Stimulated activated CD8-positive, alpha-beta memory T cell treated with anti-CD3 and anti-CD28 coated beads, Interleukin-7, amount 100 ng/mL, for 1 hour (primary cell): Measurements from ENCODE around the gene CHI3L1.

Experiments
- DNase-seq, 2 donors: peaks; one replicate each; pipeline ENCODE4 v3.0.0-alpha.2; 2020; ENCODE audit warnings: low read depth in 2 of 2

CHI3L1 gene

GRCh38 chr1:203206129-203206687, 19.7 kb upstream of the CHI3L1 start:
- no peak for DNase-seq

GRCh38 chr1:203204756-203205155, 18.3 kb upstream of the CHI3L1 start:
- DNase-seq, result no peak

- DNase-seq, result no peak
These were observed 16.1 kb upstream of the CHI3L1 start for GRCh38 chr1:203202431-203203245.

DNA sequence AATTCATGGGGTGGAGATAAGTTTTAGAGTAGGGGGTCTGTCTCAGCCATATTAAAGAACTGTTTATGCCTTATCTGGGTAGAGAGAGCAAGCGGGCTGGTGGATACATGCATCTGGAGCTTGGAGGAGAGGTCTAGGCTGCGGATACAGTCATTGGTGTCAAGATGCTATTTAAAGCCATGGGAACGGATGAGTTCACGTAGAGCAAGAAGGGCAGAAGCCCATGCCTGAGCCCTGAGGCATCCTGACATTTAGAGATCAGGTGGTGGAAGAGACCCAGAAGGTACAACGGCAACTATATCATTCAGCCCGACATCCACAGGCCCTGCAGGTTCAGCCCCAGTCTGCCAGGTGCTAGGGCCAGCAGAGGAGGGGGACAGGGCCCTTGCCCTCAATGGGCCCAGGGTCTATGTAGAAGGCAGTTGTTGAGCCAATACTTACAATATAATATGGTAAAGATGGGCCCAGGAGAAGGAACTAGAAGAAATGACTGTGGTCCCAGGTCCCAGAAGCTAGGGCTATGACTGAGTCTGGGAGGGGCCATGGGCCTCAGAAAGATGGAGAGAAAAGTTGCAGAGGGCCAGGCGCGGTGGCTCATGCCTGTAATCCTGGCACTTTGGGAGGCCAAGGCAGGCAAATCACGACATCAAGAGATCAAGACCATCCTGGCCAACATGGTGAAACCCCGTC, 15.2 kb upstream of the CHI3L1 start:
- DNase-seq, result no peak

- DNase-seq, result no peak
These were observed 14.4 kb upstream of the CHI3L1 start for GRCh38 chr1:203200916-203201315.

- no peak for DNase-seq
These were observed 13.5 kb upstream of the CHI3L1 start for GRCh38 chr1:203199816-203200571.

GRCh38 chr1:203199481-203199815, 12.9 kb upstream of the CHI3L1 start:
- no peak for DNase-seq

- DNase-seq, result no peak
These were observed 12.5 kb upstream of the CHI3L1 start for GRCh38 chr1:203199002-203199401.

GRCh38 chr1:203197625-203198024, 11.1 kb upstream of the CHI3L1 start:
- no peak for DNase-seq

DNA sequence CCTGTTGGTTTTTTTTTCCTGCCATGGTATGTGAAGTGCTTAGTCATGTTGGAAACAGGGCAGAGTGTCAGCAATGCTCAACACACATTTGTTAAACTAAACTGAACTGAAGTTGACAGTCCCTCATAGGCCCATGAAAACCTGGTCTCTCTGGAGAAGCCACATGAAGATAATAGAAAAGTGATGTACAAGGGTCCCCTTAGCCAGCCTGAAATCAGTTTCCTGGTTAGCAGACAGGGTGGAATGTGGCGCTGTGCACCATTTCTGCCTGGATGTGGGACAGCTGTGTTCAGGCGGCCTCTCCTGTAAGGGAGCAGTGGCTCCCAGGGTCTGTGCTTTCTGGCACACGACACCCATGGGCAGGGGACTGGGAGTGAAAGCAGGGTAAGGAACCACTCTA, 9.9 kb upstream of the CHI3L1 start:
- no peak for DNase-seq

GRCh38 chr1:203190949-203191348, 4.4 kb upstream of the CHI3L1 start:
- no peak for DNase-seq

- DNase-seq, result no peak
These were observed 3.4 kb upstream of the CHI3L1 start for GRCh38 chr1:203189951-203190352.

DNA sequence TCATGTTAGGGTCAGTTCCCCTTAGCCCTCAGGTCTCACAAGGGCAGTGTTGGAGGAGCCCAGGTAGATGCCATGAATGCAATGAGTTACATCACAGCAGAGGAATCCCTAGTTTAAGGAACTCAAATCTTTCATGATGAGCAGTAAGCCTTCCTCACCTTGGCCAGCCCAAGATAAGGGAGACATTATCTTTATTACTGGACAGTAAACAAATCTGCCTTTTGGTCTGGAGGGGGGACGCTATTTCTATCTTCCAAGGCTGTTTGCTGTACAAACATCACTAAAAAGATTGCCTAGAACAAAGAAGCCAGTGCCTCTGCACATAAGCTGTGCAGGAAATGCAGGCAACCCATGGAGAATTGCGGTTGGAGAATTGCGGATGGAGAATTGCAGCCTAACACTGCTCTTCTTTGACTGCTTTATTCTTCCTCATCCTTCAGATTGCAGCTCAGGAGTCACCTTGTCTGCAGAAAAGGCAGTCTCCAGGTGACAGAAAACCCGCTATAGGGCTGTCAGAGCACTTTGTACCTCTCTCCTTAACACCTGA, 2.3 kb upstream of the CHI3L1 start:
- no peak for DNase-seq

DNA sequence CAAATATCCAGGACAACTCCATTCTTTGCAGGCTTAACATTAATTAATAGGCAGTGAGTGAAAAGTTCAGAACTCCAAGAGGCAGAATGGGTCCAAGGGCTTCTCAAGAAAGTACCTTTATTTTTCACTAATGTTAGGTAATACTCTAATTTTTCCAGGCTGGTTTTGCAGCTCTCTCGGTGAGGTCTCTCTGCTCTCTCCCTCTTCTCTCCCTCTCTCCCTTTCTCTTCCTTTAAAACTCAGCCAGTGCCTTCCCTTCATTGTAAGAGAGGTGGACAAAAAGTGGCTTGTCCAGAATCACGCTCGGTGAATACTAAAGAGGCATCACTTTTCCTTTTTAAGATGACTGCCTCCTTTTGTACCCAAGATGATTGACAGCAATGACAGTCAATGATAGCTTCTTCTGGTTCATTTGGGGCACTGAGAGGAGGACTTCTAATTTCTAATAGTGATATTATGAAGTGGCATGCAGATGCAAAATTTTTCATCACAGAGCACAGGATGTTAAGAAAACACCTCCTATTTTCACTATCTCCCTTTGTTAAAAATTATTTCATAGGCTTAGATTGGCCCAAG, 1.3 kb upstream of the CHI3L1 start:
- DNase-seq, result no peak

DNA sequence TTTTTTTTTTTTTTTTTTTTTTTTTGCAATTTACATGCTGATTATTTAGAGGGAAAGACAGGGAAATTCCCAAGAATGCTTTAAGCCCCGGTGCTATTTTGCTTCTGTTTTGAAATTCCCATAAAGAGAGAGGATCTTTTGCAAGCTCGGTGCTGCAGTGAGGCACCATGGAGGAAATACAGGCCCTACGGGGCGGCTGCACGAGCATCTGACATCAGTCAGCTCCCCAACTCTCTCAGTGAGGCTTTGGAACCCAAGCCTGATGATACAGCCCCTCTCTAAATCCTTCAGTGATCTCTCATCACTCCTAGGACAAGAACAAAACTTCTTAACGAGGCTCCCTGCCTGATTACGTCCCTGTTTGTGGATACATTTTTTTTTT, 791 bp upstream of the CHI3L1 start:
- no peak for DNase-seq

GRCh38 chr1:203186091-203186445, 436 bp downstream of the CHI3L1 start:
- DNase-seq, result no peak

GRCh38 chr1:203185585-203185984, 919 bp downstream of the CHI3L1 start:
- no peak for DNase-seq

DNA sequence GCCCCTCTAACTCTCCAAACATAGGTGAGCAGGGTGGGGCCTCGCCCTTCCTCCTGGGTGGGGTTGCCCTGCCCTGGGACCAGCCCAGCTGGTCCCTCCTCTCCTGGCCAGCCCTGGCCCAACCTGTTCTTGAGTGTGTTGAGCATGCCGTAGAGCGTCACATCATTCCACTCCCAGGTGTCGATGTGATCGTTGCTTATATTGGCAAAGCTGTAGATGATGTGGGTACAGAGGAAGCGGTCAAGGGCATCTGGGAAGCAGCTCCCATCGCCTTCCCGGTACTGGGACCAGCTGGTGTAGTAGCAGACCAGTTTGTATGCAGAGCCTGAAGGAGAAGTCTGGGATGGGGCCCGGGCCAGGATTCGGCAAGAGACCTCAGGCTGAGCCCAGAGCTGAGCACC, 1.4 kb downstream of the CHI3L1 start:
- DNase-seq, result no peak

DNA sequence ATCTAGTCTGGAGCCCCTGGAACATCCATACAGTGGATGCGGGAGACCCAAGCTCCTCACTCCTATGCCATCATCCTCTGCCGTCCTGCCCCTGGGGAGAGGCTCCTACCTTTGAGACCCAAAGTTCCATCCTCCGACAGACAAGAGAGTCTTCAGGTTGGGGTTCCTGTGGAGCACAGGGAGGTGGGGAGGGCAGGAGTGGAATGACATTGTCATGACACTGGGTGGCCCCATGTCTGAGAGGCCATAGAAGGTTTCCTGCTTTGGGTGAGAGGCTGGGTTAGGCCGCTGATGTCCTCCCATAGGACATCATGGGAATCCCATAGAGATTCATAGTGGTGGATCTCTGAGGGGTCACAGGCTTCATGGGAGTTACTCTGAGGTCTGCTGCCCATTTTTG, 2.0 kb downstream of the CHI3L1 start:
- no peak for DNase-seq

DNA sequence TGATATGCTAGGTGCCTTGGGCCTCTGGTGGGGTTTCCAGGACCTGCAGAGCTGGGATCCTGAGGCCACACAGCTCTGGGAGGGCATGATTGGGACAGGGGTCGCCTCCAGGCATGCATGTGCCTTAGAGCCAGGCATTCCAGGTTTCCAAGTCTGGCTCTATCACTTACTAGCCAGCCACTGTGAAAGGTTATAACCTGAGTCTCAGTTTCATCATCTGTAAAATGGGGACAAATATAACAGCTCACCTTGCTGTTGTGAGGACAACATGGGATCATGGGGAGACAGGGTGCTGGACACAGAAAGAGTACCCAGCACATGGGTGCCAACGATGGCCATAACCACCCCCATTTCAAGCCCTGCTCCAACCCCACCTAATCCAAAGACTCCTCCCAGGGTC, 2.7 kb downstream of the CHI3L1 start:
- no peak for DNase-seq

GRCh38 chr1:203182387-203182953, 4.0 kb downstream of the CHI3L1 start:
- no peak for DNase-seq
